ENCODE measurements around the gene NCOA6.

- TF ChIP-seq, protein P1, sequence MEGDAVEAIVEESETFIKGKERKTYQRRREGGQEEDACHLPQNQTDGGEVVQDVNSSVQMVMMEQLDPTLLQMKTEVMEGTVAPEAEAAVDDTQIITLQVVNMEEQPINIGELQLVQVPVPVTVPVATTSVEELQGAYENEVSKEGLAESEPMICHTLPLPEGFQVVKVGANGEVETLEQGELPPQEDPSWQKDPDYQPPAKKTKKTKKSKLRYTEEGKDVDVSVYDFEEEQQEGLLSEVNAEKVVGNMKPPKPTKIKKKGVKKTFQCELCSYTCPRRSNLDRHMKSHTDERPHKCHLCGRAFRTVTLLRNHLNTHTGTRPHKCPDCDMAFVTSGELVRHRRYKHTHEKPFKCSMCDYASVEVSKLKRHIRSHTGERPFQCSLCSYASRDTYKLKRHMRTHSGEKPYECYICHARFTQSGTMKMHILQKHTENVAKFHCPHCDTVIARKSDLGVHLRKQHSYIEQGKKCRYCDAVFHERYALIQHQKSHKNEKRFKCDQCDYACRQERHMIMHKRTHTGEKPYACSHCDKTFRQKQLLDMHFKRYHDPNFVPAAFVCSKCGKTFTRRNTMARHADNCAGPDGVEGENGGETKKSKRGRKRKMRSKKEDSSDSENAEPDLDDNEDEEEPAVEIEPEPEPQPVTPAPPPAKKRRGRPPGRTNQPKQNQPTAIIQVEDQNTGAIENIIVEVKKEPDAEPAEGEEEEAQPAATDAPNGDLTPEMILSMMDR (conservative IDR thresholded peaks at IDR 0.05; ENCODE audit: low read depth, low read length), result no peak
- TF ChIP-seq POLR2A (IDR thresholded peaks at IDR 0.05; ENCODE audit: low read depth, low read length), result no peak
- TF ChIP-seq MAFK (IDR thresholded peaks at IDR 0.05; ENCODE audit: low read depth, low read length), result no peak
- TF ChIP-seq NFE2L2 (IDR thresholded peaks at IDR 0.05; ENCODE audit: low read depth, low read length), result no peak
Measured at GRCh38 chr20:34798328-34798727, 27.1 kb downstream of the NCOA6 start.
